LNCAP (cell line): ENCODE results near the gene DSCAML1.

Experiments
- CTCF ChIP-seq: fragments of 450-650 bp; IDR thresholded peaks from 2 replicates; pipeline ENCODE4 v1.5.1; 2017; ENCODE audit warnings: mild to moderate bottlenecking

Gene DSCAML1

GRCh38 chr11:117774553-117774952 lies 22.5 kb downstream of the DSCAML1 start:
- TF ChIP-seq CTCF, result no peak

GRCh38 chr11:117772360-117772759 lies 24.7 kb downstream of the DSCAML1 start:
- TF ChIP-seq CTCF, result no peak

- no peak for TF ChIP-seq CTCF
Observed at GRCh38 chr11:117771841-117772240, 25.2 kb downstream of the DSCAML1 start.

DNA sequence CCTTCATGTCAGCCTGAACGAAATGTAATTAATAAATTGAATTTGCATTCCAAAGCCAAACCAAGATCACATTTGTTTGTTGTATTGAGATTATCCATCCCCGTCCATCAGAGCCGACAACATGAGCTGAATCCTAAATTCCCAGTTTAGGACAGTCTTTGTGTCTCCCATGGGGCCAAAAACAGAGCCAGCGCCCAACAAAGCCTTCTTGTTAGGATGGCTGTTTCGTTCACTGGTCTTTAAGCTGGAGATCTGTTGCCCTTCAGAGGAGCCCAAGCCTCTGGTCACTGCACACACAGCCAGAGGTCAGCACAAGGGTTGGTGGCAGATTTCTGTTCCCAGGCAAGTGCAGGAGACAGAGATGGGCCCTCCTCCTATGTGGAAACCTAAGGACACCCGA lies 25.8 kb downstream of the DSCAML1 start:
- TF ChIP-seq CTCF, result no peak

GRCh38 chr11:117770061-117770460 lies 27.0 kb downstream of the DSCAML1 start:
- TF ChIP-seq CTCF, result no peak

DNA sequence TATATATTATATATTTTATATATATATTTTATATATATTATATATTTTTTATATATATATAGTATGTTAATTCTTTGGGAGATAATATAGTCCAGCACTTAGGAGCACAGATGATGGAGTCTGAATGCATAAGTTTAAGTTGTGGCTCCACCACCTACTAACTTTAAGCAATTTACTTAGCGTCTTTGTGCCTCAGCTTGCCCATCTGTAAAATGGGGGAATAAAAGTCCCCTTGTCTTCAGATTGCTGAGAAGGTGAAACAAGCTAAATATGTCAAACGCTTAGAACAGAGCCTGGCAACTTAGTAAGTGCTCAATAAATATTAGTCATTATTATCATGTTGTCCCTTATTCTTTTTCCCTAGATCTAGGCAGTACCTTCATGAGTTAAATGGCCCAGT lies 27.5 kb downstream of the DSCAML1 start:
- no peak for TF ChIP-seq CTCF

DNA sequence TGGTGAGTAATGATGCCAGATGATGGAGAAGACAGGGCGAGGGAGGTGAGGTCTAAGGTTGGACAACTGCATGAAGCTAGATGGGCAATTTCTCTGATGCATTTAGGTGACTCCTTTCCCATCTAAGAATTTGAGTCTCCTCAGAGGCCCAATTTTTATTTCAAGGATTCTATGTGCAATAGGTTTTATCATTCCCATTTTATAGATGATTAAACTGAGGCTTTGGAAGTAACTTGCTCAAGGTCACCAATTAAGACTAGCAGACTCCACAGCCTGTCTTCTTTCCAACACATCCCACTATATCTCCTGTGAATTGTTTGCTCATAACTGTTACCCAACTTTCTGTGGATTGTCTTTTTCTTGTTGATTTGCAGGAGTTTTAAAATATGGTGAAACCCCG lies 28.5 kb downstream of the DSCAML1 start:
- no peak for TF ChIP-seq CTCF

DNA sequence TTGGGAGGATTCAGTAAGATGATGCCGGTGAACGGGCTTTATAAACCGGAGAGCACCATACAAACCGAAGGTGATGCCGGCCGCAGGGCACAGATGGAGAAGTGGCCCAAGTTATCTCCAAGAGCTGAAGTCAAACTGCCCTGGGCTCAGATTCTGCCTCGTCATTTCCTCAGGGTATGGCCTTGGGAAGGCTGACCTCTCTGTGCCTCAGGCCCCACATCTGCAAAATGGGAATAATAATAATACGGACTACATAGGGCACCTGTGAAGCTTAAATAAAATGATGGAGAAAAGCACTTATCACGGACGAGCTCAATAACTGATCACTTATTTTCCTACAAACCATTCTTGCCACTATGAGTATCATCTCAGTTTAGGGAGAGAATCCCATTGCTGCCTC lies 29.9 kb downstream of the DSCAML1 start:
- TF ChIP-seq CTCF, result no peak
